GM18951 (cell line): ENCODE measurements around the gene DCC.

Experiments
- POLR2A ChIP-seq: IDR thresholded peaks from 4 replicates; pipeline ENCODE4 v1.6.1; 2011; ENCODE audit warnings: mild to moderate bottlenecking; ENCODE audit not compliant: insufficient read length, insufficient read depth; ENCODE audit errors: extremely low read depth
- in situ Hi-C: fragments of 300-500 bp; cut with MboI; formaldehyde crosslinking; loops from one replicate; pipeline ENCODE4 v1.12.0; 2022; ENCODE audit warnings: low sequenced_read_pairs, mixed read lengths, inconsistent platforms; ENCODE audit not compliant: unreplicated experiment

DCC gene, protein sequence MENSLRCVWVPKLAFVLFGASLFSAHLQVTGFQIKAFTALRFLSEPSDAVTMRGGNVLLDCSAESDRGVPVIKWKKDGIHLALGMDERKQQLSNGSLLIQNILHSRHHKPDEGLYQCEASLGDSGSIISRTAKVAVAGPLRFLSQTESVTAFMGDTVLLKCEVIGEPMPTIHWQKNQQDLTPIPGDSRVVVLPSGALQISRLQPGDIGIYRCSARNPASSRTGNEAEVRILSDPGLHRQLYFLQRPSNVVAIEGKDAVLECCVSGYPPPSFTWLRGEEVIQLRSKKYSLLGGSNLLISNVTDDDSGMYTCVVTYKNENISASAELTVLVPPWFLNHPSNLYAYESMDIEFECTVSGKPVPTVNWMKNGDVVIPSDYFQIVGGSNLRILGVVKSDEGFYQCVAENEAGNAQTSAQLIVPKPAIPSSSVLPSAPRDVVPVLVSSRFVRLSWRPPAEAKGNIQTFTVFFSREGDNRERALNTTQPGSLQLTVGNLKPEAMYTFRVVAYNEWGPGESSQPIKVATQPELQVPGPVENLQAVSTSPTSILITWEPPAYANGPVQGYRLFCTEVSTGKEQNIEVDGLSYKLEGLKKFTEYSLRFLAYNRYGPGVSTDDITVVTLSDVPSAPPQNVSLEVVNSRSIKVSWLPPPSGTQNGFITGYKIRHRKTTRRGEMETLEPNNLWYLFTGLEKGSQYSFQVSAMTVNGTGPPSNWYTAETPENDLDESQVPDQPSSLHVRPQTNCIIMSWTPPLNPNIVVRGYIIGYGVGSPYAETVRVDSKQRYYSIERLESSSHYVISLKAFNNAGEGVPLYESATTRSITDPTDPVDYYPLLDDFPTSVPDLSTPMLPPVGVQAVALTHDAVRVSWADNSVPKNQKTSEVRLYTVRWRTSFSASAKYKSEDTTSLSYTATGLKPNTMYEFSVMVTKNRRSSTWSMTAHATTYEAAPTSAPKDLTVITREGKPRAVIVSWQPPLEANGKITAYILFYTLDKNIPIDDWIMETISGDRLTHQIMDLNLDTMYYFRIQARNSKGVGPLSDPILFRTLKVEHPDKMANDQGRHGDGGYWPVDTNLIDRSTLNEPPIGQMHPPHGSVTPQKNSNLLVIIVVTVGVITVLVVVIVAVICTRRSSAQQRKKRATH (N-terminal part only)

DNA sequence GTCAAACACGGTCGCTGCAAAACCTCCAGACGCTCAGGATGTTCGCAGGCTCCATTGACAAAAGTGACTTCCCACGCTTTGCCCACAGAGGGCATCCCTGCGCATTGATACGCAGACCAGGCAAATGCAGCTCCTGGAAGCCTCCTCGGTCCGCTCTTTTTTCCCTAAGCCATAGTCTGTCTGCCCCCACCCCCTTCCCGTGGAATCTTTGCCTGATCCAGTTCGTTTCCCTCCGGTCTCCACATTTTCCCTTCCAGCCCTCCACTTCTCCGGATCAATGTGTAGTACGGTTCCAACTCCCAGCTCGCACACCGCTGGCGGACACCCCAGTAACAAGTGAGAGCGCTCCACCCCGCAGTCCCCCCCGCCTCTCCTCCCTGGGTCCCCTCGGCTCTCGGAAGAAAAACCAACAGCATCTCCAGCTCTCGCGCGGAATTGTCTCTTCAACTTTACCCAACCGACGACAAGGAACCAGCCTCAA lies at the start of gene DCC:
DCC (plus strand) TSS at position 307 of the 481 bp plus-strand sequence. CDS start 591 bp downstream, outside the sequence.
- in situ Hi-C loops: no loop called here
- TF ChIP-seq POLR2A: no peak

DNA sequence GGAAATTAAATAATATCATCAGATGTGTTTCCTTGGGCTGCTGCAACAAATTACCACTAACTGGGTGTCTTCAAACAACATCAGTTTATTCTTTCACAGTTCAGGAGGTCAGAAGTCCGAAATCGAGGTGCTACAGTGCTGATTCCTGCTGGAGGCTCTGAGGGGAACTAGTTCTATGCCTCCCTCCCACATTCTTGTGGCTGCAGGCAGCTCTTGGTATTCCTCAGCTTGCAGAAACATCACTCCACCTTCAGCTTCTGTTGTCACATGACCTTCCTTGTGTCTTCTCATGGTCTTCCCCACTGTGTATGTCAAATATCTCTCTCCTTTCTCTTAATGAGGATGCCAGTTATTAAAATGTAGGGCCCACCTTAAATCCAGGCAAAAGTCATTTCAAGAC lies 29.3 kb upstream of the DCC start:
- in situ Hi-C loops: no loop called here
- no peak for TF ChIP-seq POLR2A

DNA sequence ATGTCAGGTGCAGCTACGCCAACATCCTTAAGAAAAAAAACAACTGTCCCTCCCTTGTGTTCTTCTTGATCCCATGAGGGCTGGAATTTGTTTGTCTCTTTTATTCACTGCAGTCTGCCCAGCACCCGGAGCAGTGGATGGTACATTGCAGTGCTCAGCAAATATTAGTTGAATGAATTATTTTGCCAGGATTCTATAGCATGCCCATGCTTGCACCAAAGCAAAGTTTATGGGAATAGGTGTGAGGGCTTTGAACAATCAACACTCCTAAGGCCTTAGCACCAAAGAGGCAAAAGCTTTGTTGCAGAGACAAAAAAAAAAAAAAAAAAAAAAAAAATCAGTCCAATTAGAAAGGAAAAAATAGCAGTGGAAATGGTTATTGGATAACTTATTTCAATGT lies 28.7 kb upstream of the DCC start:
- no peak for TF ChIP-seq POLR2A
- in situ Hi-C loops: no loop called here

DNA sequence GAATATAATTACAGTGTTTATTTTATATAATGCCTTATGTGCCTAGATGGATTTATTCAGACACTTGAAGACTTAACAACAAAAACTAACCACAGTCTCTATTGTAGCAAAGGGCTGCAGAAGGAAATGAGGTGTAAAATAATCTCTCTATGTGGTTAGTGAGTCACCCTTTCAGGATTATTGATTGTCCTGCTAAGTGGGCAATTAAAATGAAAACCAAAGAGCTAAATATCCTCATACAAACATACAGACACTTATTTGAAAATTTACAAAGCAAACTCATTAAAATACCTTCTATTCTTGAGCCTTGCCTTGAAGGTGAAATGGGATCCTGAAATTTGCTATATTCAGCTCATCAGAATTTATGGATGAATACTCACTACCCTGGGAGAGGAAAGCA lies 27.7 kb upstream of the DCC start:
- no peak for TF ChIP-seq POLR2A
- in situ Hi-C loops: no loop called here

DNA sequence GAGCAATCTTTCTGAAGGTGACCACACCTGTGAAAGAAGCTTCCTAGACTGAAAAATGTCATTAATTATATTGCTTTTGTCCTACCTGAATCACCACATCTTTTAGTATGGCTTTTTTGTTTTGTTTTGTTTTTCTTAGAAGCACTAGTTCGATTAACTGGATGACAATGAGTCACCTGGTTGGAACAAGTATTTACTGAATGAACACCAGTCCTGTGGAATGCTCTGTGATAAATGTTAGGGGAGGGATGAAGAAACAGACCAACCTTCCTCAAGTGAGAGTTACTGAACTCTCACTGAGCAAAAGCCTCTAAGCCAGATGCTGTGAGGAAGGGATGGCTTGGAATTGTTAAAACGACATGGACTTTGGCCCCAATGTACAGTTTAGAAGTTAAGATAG lies 26.8 kb upstream of the DCC start:
- in situ Hi-C loops: no loop called here
- no peak for TF ChIP-seq POLR2A

DNA sequence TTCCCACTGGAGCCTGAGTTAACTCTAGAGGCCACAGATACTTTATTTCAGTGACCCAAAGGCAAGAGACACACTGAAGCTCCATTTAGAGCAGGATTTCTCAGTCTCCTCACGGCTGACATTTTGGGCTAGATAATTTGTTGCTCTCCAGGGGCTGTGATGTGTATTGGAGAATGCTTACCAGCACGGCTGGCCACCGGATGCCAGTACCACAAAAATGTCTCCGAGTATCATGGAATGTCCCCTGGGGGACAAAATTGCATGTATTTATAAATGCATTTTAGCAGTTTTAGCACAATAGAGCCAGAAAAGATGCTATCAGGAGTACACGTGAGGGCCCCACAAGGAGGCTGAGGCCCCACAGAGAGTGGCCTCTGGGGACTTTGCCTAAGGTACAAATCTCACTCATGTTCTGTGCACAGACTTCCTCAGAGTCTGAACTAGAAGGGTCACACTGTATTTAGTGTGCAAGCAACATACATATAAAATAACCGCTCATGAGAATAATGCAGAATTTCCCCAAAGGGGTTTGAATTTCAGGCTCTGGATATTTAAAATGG lies 20.5 kb upstream of the DCC start:
- TF ChIP-seq POLR2A: no peak
- in situ Hi-C loops: no loop called here

DNA sequence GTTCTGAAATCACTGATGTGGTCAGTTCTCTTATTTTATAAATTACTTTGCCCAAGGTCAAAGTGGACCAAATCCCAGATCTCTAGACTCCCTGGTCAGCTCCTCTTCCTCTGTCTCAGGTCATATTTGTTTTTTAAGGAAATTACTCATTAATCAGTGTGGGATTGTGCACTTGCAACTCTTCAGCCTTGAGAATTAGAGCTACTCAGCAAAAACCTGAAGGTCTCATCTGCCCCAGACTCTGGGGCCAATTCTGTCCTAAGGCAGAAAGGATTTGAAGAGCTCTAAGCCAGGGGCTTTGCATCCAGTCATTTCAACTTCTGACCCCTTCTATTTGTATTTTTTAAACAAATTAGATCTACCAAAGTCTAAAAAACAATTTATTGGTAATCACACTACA lies 17.7 kb upstream of the DCC start:
- TF ChIP-seq POLR2A: no peak
- in situ Hi-C loops: no loop called here

DNA sequence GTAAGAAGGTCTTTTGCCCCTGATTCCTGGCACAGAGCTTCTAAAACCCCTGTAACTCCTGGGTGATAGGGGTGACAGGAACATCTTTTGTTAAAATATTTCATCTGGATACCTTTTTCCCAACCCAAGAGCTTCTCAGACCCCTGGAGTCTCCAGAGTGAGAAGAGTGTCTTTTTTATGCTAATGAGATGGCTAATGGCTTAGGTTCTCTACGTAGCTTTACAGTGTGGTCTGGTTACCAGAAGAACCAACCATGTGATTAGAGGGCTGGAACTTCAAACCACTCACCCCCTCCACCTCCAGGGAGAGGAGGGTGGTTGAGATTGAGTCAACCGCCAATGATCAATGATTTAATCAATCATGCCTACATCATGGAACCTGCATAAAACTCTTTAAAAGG lies 16.2 kb upstream of the DCC start:
- in situ Hi-C loops: no loop called here
- no peak for TF ChIP-seq POLR2A

DNA sequence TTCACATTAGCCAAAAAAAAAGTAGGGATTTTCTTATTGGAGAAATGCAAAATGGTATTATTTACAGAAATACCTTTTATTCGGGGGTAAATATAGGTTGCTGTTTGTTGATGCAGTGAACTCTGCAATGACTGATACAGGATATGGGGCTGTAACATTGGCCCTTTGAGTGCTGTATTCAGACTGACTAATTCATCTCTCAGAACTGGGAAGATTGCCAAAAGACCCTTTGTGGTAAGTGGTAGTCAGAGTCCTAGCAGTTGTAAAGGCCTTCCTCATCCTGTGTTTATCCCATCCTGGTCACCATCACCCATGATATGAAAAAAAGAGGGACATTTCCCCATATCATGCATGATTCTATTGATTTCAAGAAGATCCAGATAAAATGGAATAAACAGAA lies 14.0 kb upstream of the DCC start:
- no peak for TF ChIP-seq POLR2A

DNA sequence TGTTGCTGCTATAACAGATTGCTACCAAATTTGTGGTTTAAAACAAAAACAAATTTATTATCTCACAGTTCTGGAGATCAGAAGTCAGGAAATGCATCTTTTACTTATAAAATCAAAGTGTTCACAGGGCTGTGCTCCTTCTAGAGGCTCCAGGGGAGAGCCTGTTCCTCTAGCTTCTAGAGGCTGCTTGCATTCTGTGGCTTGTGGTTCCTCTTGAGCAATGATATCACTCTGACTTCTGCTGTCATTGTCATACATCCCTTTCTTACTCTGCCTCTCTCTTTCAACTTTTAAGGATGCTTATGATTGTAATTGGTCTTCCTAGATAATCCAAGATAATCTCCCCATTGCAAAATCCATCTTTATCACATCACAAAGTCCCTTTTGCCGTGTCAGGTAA lies 6.1 kb upstream of the DCC start:
- TF ChIP-seq POLR2A: no peak
- in situ Hi-C loops: no loop called here

More for the DNA sequence above, 14.0 kb upstream of the DCC start:
- in situ Hi-C loops: no loop called here

DNA sequence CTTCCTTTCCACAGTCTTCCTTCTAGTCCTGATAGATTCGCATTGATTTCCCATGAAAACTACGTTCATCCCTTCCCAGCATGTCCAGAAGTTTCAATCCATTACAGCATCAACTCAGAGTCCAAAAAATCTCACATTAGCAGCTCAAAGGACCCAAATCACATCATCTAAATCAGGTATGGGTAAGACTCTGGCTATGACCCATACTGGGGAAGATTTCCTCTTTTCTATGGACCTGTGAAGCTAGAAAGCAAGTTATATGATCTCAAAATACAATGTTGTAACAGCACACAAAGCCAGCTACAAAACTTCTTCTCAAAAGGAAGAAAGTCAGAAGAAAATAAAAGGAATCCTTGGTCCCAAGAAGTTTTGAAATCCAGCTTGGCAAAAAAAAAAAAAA lies 5.7 kb upstream of the DCC start:
- in situ Hi-C loops: no loop called here
- TF ChIP-seq POLR2A: no peak

DNA sequence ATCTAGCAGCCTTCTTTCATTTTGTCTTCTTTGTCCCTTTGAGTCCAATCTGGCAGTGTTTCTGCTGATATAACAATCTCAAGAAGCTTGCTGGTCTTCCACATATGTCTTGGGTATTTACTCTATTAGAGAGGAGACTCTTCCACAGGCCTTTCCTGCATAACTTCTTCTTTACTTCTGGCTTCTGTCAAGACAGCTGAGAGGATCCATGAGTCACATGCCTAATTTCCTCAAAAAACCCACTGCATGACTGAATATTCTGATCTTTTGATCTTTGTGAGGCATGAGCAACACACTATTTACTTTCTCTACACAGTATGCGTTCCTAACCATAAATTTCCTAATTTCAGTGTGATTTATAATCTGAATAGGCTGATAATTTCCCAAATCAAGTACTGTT lies 5.1 kb upstream of the DCC start:
- in situ Hi-C loops: no loop called here
- TF ChIP-seq POLR2A: no peak

DNA sequence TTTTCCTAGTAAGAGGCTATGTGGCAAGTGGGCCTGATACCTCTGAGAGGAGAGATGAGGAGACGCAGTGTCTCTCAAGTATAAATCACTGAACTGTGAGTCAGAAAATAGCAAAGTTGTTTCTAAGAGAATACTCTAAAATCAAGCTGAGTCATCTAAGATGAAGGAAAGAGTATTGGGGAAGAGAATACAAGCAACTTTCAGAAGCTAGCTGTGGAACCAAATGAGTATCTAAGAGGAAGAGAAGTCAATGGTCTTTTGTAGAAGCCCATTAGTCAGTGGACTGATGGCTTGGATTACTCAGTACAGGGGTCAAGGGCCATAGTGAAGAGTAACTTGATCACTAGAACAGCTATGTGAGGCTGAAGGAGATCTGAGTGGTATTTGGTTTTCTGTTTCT lies 2.7 kb upstream of the DCC start:
- no peak for TF ChIP-seq POLR2A
- in situ Hi-C loops: no loop called here

DNA sequence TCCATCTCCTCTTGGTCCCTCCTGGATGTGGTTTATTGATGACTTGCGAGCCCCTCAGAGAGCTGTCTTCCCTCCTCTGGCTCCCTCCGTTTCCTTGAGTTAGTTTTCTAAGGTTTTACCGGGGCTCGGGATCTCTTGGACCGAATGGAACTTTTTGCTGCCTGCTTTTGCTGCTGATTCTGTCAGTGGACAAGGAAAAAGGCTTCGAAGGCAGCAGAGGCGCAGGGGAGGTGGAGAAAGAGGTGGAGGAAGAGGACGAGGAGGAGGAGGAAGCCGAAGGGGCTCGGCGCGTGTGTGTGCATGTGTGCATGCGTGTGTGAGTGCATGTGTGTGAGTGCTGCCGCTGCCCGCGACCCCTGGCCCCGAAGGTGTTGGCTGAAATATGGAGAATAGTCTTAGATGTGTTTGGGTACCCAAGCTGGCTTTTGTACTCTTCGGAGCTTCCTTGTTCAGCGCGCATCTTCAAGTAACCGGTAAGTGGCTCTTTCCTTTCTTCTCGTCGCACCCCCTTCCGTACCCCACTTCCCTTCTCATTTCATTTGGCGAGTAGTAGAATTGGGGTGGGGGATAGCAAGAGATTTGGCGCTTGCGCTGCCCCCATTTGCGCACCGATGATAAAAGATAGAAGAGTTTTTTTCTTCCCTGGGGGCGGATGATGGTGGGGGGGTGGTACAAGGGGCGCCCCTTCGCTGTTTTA lies 557 bp downstream of the DCC start:
- TF ChIP-seq POLR2A: no peak
- in situ Hi-C loops: no loop called here
